Uterus (tissue), 4 donors: ENCODE data around the gene PPP1R10. TPM values are rescaled to one million over a fixed set of nuclear protein-coding genes. Genes with fewer than 3 reads are reported as not detected.

Experiments
- DNase-seq, 2 donors: peaks; one replicate each; pipeline ENCODE4 v3.0.0-alpha.2; 2019 to 2020
- H3K27ac ChIP-seq, 2 donors: fragments of 200-600 bp; sonication (generic); 1 replicate in 1 of 2; 2 replicates in 1 of 2; pipeline ENCODE4 v1.5.1; 2016 to 2018
- H3K27me3 ChIP-seq, 2 donors: fragments of 200-600 bp; sonication (generic); one replicate each; pipeline ENCODE4 v1.5.1; 2018 to 2019; ENCODE audit warnings: control low read depth in 1 of 2
- H3K36me3 ChIP-seq, 2 donors: fragments of 200-600 bp; sonication (generic); one replicate each; pipeline ENCODE4 v1.5.1; 2019; ENCODE audit warnings: control low read depth in 1 of 2
- H3K4me1 ChIP-seq, 2 donors: fragments of 200-600 bp; sonication (generic); one replicate each; pipeline ENCODE4 v1.5.1; 2018 to 2019; ENCODE audit warnings: control low read depth in 1 of 2
- H3K4me3 ChIP-seq, 2 donors: fragments of 200-600 bp; sonication (generic); 1 replicate in 1 of 2; 2 replicates in 1 of 2; pipeline ENCODE4 v1.5.1; 2018 to 2019; ENCODE audit warnings: mild to moderate bottlenecking in 1 of 2
- H3K9me3 ChIP-seq, 2 donors: fragments of 200-600 bp; sonication (generic); one replicate each; pipeline ENCODE4 v1.5.1; 2019; ENCODE audit warnings: control low read depth in 1 of 2
- POLR2A ChIP-seq, 2 donors: fragments of 450-650 bp; IDR thresholded peaks; one replicate each; pipeline ENCODE4 v1.6.1; 2016; ENCODE audit warnings: antibody characterized with exemption in 2 of 2, mild to moderate bottlenecking in 1 of 2, moderate library complexity in 1 of 2
- intact Hi-C: fragments of 100-400 bp; cut with DNase I; formaldehyde crosslinking; loops from one replicate; pipeline ENCODE4 v1.15.1; 2023; ENCODE audit warnings: low total_unique reads
- total RNA-seq, 4 donors: library from RNA; depleted of rRNA in 3 of 4; stranded (reverse); fragments of >200 nt in 3 of 4; gene quantifications; one replicate each; pipeline versions ENCODE4 v1.1.0 to v1.2.4, GENCODE V29; 2014 to 2023
- TF ChIP-seq, protein P1 (sequence below), 4 experiments: fragments of 200-600 bp in 2 of 4; fragments of 450-650 bp in 2 of 4; sonication (generic) in 2 of 4; IDR thresholded peaks; one replicate each; pipeline ENCODE4 v1.5.1; 2016 to 2019; ENCODE audit warnings: antibody characterized with exemption in 4 of 4, mild to moderate bottlenecking in 2 of 4, moderate library complexity in 1 of 4
- donor health status: DM: yes; HTN: yes; CAD: no.

PPP1R10 gene
- total RNA-seq, 4 donors from 2014 or later = 24.1 to 86.0 (median 40.2) TPM

DNA sequence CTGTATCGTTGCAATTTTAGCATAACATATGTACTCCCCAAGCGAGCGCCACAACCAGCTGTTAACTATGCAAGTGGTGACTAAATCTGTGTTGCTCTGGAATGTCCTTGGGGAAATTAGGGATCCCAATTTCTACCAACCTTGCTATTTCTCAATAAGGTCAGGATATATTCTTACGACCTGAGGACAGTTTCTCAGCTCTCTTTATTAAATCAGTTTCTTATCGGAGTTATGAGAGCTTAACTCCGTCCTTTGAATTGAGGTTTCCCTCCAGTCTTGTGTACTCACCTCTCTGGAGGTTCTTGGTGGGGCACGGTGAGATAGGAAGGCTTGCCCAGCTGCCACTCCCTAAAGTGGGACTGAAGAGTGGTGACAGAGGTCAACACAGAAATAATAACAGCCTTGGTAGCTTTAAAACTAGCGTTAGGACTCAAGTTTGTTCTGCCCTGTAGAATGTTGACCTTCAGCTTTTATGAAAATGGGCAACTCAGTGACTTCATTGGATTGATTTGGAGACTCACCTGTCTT is 1.3 kb upstream of the PPP1R10 start:
- intact Hi-C loops = no loop called here
- peak overlapping the region; percentile 57 to 99 for H3K4me3 ChIP-seq
- H3K36me3 ChIP-seq = no peaks in the 10 kb centered on the region
- no peak for TF ChIP-seq POLR2A (IDR thresholded peaks at IDR 0.05)
- no peak for DNase-seq
- H3K4me1 ChIP-seq = peaks cover 0 to 19% of the 10 kb centered on the region in 2 donors
- peak overlapping the region; percentile 91 to 100 for H3K27ac ChIP-seq
- no peaks in the 10 kb centered on the region for H3K9me3 ChIP-seq
- no peaks in the 10 kb centered on the region for H3K27me3 ChIP-seq

GRCh38 chr6:30617565-30618269 is 674 bp upstream of the PPP1R10 start, which contains the start of gene MRPS18B:
MRPS18B (plus strand) TSS chr6:30617840; CDS start chr6:30617866, 26 bp downstream.
- Histone ChIP-seq H3K27ac (peak within 1 kb of the TSS; percentile 98 to 100), H3K4me3 (peak within 1 kb of the TSS; percentile 78 to 99), H3K36me3 (no peaks in the 10 kb centered on the region), H3K9me3 (no peaks in the 10 kb centered on the region), H3K27me3 (no peaks in the 10 kb centered on the region), H3K4me1 (peaks cover 0 to 24% of the 10 kb centered on the region in 2 donors)
- peak; percentile 97 to 99 for DNase-seq
- intact Hi-C loops = no loop called here
- peak; percentile 66 to 83 for TF ChIP-seq POLR2A (IDR thresholded peaks at IDR 0.05)
- TF ChIP-seq, protein P1, sequence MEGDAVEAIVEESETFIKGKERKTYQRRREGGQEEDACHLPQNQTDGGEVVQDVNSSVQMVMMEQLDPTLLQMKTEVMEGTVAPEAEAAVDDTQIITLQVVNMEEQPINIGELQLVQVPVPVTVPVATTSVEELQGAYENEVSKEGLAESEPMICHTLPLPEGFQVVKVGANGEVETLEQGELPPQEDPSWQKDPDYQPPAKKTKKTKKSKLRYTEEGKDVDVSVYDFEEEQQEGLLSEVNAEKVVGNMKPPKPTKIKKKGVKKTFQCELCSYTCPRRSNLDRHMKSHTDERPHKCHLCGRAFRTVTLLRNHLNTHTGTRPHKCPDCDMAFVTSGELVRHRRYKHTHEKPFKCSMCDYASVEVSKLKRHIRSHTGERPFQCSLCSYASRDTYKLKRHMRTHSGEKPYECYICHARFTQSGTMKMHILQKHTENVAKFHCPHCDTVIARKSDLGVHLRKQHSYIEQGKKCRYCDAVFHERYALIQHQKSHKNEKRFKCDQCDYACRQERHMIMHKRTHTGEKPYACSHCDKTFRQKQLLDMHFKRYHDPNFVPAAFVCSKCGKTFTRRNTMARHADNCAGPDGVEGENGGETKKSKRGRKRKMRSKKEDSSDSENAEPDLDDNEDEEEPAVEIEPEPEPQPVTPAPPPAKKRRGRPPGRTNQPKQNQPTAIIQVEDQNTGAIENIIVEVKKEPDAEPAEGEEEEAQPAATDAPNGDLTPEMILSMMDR (IDR thresholded peaks at IDR 0.05) = peak in 1 of 4 experiments; percentile 12

DNA sequence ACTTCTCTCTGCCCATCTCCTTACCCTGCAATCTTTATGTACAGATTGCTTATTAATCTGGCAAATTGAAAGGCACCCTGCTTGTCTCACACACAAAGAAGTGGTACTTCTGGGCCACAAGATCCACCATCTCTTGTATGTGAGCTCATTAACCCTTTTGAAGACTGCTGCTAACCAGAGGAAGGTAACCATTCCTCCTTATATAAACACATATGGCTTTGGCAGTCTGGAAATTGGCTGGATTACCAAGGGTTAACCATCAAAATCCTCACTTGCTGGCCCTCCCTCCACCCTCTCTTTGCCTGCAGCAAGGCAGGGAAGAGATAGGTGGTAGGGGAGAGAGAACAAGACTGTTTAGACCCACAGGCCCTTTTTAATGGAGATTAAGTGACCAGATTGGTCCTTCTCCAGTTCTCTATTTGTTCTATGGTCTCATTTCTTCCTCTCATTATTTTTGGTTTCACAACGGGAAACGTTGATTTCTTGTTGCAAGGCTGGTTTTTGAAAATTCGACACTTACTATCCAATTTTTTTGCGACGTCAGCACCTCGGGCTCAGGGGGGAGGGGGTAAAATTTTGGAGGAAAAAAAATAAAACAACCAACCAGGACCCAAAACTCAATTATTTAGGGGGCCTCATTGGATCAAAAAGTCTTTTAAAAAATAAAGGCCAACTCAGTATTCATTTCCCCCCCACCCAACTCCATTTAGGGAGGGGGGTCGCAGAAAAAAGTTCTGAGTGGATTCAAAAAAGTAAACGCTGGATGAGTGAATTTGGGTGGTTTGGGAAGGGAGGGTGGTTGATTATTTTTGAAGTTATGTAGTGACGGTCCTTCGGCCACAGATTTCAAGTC is 859 bp downstream of the PPP1R10 start:
- TF ChIP-seq POLR2A (IDR thresholded peaks at IDR 0.05) = no peak
- TF ChIP-seq, protein P1 (IDR thresholded peaks at IDR 0.05) = no peak
- Histone ChIP-seq H3K27me3 (no peaks in the 10 kb centered on the region), H3K27ac (peak overlapping the region; percentile 98 to 100), H3K4me1 (peaks cover 0 to 30% of the 10 kb centered on the region in 2 donors), H3K4me3 (peak overlapping the region; percentile 78 to 99), H3K9me3 (no peaks in the 10 kb centered on the region), H3K36me3 (no peaks in the 10 kb centered on the region)
- DNase-seq = no peak
- intact Hi-C loops = no loop called here

DNA sequence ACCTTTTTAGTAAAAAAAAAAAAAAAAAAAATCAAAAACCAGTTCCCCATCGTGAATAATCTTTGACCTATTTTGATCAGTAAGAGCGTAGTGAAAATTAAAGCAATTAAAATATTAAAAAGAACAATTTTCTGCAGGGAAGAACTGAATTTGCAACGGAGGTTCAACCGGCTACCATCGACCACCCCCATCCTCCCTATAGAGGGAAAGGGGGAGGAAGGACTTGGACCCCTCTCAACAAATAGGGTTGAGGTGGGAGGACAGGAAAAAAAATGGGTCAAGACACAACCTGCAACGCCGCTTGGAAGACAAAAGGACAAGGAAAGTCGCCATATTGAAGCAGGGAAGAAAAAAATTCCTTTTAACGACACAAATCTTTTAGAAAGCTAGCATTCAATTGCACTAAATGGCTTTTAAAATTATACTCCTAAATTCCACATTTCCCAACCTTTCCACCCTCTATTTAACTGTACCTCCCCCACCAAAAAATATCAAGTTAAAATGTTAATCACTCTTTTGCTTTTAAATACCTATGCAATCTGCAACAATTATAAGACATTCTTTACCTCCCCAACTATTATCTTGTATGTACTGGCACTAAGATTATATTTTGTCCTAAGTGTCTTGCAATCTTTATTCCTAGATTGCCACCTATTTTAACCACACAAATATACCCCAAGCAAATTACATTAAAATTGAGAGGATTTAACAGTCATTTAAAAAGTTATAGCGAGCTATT is 1.7 kb downstream of the PPP1R10 start:
- intact Hi-C loops = no loop called here

More for the DNA sequence above, 1.7 kb downstream of the PPP1R10 start:
- Histone ChIP-seq H3K27me3 (no peaks in the 10 kb centered on the region), H3K4me1 (peaks cover 0 to 30% of the 10 kb centered on the region in 2 donors), H3K9me3 (no peaks in the 10 kb centered on the region), H3K36me3 (no peaks in the 10 kb centered on the region), H3K27ac (peak overlapping the region; percentile 98 to 100), H3K4me3 (peak overlapping the region; percentile 78 to 99)
- peak in 1 of 2 donors; percentile 53 for DNase-seq
- TF ChIP-seq, protein P1 (IDR thresholded peaks at IDR 0.05) = no peak
